Neural crest cell (in vitro differentiated cells): ENCODE data around the gene WDR44. TPM values are rescaled to one million over a fixed set of nuclear protein-coding genes. Genes with fewer than 3 reads are reported as not detected.
A peak's percentile ranks its signal among the peaks of the same experiment; 100 is the strongest.

Experiments used
- DNase-seq: peaks from one replicate; pipeline ENCODE4 v3.0.0; 2021; ENCODE audit warnings: low read depth, mixed read lengths, low spot score
- H3K27ac Mint-ChIP-seq: one replicate; pipeline ENCODE4 v1.8.0; 2021; ENCODE audit warnings: mild to moderate bottlenecking, mixed read lengths; ENCODE audit not compliant: unreplicated experiment
- H3K27me3 Mint-ChIP-seq: 2 replicates; pipeline ENCODE4 v1.8.0; 2021; ENCODE audit warnings: low read depth, mild to moderate bottlenecking, mixed read lengths
- H3K36me3 Mint-ChIP-seq: 2 replicates; pipeline ENCODE4 v1.8.0; 2021; ENCODE audit warnings: low read depth, mild to moderate bottlenecking, mixed read lengths
- H3K4me1 Mint-ChIP-seq: 2 replicates; pipeline ENCODE4 v1.8.0; 2021; ENCODE audit warnings: mixed read lengths
- H3K4me3 Mint-ChIP-seq: one replicate; pipeline ENCODE4 v1.8.0; 2021; ENCODE audit warnings: mild to moderate bottlenecking, mixed read lengths
- H3K9me3 Mint-ChIP-seq: 2 replicates; pipeline ENCODE4 v1.8.0; 2021; ENCODE audit warnings: mixed read lengths
- total RNA-seq: library from RNA; stranded (reverse); gene quantifications from 2 replicates; pipeline ENCODE4 v1.2.1, GENCODE V29; 2021
- TF ChIP-seq, protein P1 (sequence below): fragments of 200-600 bp; sonication (generic); conservative IDR thresholded peaks from 2 replicates; pipeline ENCODE4 v1.5.0; 2021; ENCODE audit warnings: antibody characterized with exemption, mild to moderate bottlenecking

The WDR44 gene
- total RNA-seq, 1 donor from 2014 or later, result 10.9 TPM

DNA sequence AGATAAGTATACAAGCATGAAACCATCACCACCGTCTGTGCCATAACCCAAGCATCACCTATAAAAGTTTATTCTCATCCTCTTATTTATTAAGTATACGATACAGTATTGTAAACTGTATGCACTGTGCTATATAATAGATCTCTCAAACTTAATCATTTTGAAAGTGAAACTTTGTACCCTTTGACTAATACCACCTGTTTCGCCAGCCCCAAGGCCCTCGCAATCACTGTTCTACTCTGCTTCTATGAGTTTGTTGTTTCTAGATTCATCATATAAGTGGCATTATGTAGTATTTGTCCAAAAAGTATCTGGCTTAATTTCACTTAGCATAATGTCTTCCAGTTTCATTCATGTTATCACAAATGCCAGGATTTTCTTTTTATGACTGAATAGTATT lies 77.7 kb downstream of the WDR44 start:
- no peak overlapping the region for H3K4me3 Mint-ChIP-seq
- H3K4me1 Mint-ChIP-seq, result peaks cover 14% of the 10 kb centered on the region
- H3K36me3 Mint-ChIP-seq, result peaks cover 11% of the 10 kb centered on the region
- H3K27ac Mint-ChIP-seq, result no peak overlapping the region
- peaks cover 2% of the 10 kb centered on the region for H3K9me3 Mint-ChIP-seq
- DNase-seq, result no peak
- TF ChIP-seq, protein P1, sequence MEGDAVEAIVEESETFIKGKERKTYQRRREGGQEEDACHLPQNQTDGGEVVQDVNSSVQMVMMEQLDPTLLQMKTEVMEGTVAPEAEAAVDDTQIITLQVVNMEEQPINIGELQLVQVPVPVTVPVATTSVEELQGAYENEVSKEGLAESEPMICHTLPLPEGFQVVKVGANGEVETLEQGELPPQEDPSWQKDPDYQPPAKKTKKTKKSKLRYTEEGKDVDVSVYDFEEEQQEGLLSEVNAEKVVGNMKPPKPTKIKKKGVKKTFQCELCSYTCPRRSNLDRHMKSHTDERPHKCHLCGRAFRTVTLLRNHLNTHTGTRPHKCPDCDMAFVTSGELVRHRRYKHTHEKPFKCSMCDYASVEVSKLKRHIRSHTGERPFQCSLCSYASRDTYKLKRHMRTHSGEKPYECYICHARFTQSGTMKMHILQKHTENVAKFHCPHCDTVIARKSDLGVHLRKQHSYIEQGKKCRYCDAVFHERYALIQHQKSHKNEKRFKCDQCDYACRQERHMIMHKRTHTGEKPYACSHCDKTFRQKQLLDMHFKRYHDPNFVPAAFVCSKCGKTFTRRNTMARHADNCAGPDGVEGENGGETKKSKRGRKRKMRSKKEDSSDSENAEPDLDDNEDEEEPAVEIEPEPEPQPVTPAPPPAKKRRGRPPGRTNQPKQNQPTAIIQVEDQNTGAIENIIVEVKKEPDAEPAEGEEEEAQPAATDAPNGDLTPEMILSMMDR, result no peak
- H3K27me3 Mint-ChIP-seq, result no peaks in the 10 kb centered on the region

DNA sequence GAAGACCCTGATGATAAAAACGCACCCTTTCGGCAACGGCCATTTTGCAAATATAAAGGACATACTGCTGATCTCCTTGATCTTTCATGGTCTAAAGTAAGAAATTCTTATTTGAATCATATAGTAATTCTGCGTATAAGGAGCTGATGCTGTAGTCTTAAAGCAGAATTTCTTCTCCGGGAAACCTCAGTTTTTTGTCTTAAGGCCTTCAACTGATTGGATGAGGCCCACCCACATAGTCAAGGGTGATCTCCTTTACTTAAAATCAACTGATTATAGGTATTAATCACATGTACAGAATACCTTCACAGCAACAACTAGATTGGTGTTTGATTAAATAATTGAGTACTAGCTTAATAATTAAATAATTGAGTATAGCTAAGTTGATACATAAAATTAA lies 86.9 kb downstream of the WDR44 start:
- H3K4me1 Mint-ChIP-seq, result no peaks in the 10 kb centered on the region
- H3K9me3 Mint-ChIP-seq, result no peaks in the 10 kb centered on the region
- H3K27me3 Mint-ChIP-seq, result no peaks in the 10 kb centered on the region
- H3K27ac Mint-ChIP-seq, result no peak overlapping the region
- H3K36me3 Mint-ChIP-seq, result peaks cover 17% of the 10 kb centered on the region
- no peak overlapping the region for H3K4me3 Mint-ChIP-seq
- TF ChIP-seq, protein P1, result no peak
- no peak for DNase-seq

DNA sequence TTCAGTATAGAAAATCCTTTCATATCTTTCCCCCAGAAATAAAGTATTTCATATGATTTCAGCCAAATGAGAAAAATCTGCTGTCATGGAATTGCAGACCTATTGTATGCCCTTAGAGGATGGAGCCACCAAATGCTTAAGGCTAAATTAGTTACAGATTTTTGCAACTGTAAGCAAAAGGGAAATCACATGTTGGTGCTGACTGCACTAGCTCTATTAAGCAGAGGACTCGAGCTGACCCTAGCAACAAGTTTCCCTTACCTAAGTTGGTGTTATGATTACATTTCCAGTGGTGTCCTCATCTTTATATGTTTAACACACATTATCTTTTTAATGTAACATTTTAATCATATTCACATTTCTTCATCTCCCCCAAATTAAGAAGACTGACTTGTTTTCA lies 91.4 kb downstream of the WDR44 start:
- no peaks in the 10 kb centered on the region for H3K9me3 Mint-ChIP-seq
- peaks cover 10% of the 10 kb centered on the region for H3K36me3 Mint-ChIP-seq
- DNase-seq, result no peak
- H3K27me3 Mint-ChIP-seq, result no peaks in the 10 kb centered on the region
- no peaks in the 10 kb centered on the region for H3K4me1 Mint-ChIP-seq
- no peak overlapping the region for H3K27ac Mint-ChIP-seq
- TF ChIP-seq, protein P1, result no peak
- H3K4me3 Mint-ChIP-seq, result no peak overlapping the region

DNA sequence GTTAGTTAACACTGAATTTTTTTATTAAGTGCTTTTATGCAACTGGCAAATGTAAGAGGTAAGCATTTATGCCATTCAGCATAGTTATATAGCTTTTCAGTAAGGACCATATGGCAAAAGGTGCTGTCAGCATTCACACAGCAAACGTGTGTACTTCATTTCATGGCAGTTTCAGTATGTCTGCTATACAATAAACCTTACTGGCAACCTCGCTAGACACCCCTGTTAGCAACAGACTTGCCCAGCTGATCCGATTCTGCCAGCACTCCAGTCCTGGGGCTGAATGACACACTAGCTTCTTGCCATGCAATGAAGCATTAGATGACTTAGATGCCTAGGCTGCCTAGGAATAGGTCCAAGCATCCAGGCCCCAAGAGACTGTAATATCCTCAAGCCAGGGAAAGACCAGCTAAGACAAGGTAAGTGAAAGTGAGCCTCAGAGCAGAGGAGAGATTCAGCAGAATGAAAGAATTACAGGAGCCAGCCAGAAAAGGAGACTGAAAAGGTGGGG lies 102.4 kb downstream of the WDR44 start:
- Mint-ChIP-seq H3K4me1 (no peaks in the 10 kb centered on the region), H3K36me3 (peaks cover 12% of the 10 kb centered on the region), H3K4me3 (no peak overlapping the region), H3K27me3 (no peaks in the 10 kb centered on the region), H3K9me3 (no peaks in the 10 kb centered on the region), H3K27ac (peak overlapping the region; percentile 5)
- no peak for DNase-seq
- TF ChIP-seq, protein P1, result no peak

DNA sequence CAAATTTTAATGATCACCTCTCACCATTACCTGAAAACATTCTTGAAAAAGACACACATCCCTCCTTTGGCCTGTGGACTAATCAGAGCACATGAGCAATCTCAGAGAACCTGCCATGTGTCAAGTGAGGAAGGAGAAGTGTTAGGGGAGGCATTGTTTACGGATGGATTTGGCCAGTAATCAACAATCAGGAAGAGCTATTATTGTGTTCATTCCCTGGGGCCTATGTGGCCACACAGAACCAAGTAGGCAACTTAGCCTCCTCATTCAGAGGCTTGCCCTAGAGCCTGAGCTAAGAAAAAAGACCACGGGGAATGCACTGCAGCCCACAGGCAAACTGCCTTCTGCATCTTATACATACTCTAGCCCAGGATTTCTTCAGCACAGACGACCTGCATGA lies 109.1 kb downstream of the WDR44 start:
- H3K36me3 Mint-ChIP-seq, result peaks cover 15% of the 10 kb centered on the region
- H3K27me3 Mint-ChIP-seq, result no peaks in the 10 kb centered on the region
- H3K27ac Mint-ChIP-seq, result peak overlapping the region; percentile 90
- no peaks in the 10 kb centered on the region for H3K4me1 Mint-ChIP-seq
- no peak overlapping the region for H3K4me3 Mint-ChIP-seq
- TF ChIP-seq, protein P1, result no peak
- H3K9me3 Mint-ChIP-seq, result no peaks in the 10 kb centered on the region
- DNase-seq, result no peak

DNA sequence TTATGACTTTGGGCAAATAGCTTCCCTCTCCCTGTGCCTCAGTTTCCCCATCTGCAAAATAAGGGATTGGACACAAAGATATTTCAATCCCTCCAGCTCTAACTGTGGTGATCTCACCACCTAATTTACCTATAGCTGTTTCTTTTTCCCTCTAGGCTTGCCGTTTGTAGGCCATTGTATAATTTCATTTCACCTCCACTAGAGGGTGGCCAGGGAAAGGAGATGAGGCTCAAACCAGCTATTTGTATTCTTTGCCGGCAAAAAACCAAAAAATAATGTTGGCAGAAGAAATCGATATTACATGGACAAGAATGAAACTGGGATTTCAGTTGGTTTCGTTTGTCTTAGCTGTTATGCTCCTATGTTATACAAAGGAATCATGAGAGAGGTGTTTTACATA lies 113.6 kb downstream of the WDR44 start:
- no peak for DNase-seq

More for the DNA sequence above, 113.6 kb downstream of the WDR44 start:
- Mint-ChIP-seq H3K4me3 (no peak overlapping the region), H3K36me3 (peaks cover 2% of the 10 kb centered on the region), H3K4me1 (no peaks in the 10 kb centered on the region), H3K27me3 (no peaks in the 10 kb centered on the region), H3K9me3 (no peaks in the 10 kb centered on the region), H3K27ac (no peak overlapping the region)
- TF ChIP-seq, protein P1, result peak; percentile 66
